Esophagus muscularis mucosa (tissue), 3 donors: ENCODE data around the gene PXN.

Experiments
- CTCF ChIP-seq, 3 experiments: fragments of 200-600 bp in 2 of 3; fragments of 450-650 bp in 1 of 3; sonication (generic) in 2 of 3; IDR thresholded peaks; one replicate each; pipeline ENCODE4 v1.5.1; 2017 to 2019; ENCODE audit warnings: antibody characterized with exemption in 3 of 3, mild to moderate bottlenecking in 2 of 3, moderate library complexity in 1 of 3
- POLR2A ChIP-seq: fragments of 450-650 bp; IDR thresholded peaks from one replicate; pipeline ENCODE4 v1.6.1; 2017; ENCODE audit warnings: antibody characterized with exemption, moderate library complexity, mild to moderate bottlenecking, low read depth

- TF ChIP-seq CTCF (IDR thresholded peaks at IDR 0.05) (no peak), POLR2A (no peak)
Observed at GRCh38 chr12:120239776-120240494, 25.6 kb downstream of the PXN start.
